Tibial nerve (tissue), 4 donors: ENCODE measurements around the gene RWDD2A. TPM values are rescaled to one million over a fixed set of nuclear protein-coding genes. Genes with fewer than 3 reads are reported as not detected.

Source experiments
- DNase-seq, 2 donors: peaks; one replicate each; pipeline ENCODE4 v3.0.0-alpha.2; 2019; ENCODE audit warnings: low spot score in 2 of 2
- H3K27ac ChIP-seq, 4 donors: fragments of 200-600 bp; sonication (generic) in 3 of 4; one replicate each; pipeline ENCODE4 v1.5.1; 2017 to 2019; ENCODE audit warnings: mild to moderate bottlenecking in 1 of 4
- H3K27me3 ChIP-seq, 2 donors: fragments of 200-600 bp; sonication (generic) in 1 of 2; one replicate each; pipeline versions ENCODE4 v1.5.1 to v1.6.0; 2017 to 2019
- H3K36me3 ChIP-seq, 3 donors: fragments of 200-600 bp; sonication (generic); one replicate each; pipeline ENCODE4 v1.5.1; 2018 to 2019
- H3K4me1 ChIP-seq, 4 donors: fragments of 200-600 bp; sonication (generic) in 3 of 4; one replicate each; pipeline ENCODE4 v1.5.1; 2017 to 2019
- H3K4me3 ChIP-seq, 4 donors: fragments of 200-600 bp; sonication (generic) in 3 of 4; one replicate each; pipeline ENCODE4 v1.5.1; 2017 to 2019; ENCODE audit warnings: mild to moderate bottlenecking in 1 of 4, moderate library complexity in 1 of 4
- H3K9me3 ChIP-seq, 4 donors: fragments of 200-600 bp; sonication (generic) in 3 of 4; one replicate each; pipeline ENCODE4 v1.5.1; 2017 to 2019
- EP300 ChIP-seq, 2 donors: sonication (generic); formaldehyde crosslinking; IDR thresholded peaks; one replicate each; pipeline ENCODE4 v1.6.1; 2017; ENCODE audit warnings: antibody characterized with exemption in 2 of 2, mild to moderate bottlenecking in 1 of 2
- POLR2A ChIP-seq, 2 donors: fragments of 450-650 bp; IDR thresholded peaks; one replicate each; pipeline ENCODE4 v1.6.1; 2017; ENCODE audit warnings: antibody characterized with exemption in 2 of 2, mild to moderate bottlenecking in 2 of 2, moderate library complexity in 2 of 2
- WGBS, 2 donors: methylation state at CpG; one replicate each; pipeline ENCODE4 v1.1.5; 2018; 5-methylcytosine and 5-hydroxymethylcytosine counted together
- total RNA-seq, 4 donors: library from RNA; depleted of rRNA; stranded (reverse); fragments of >200 nt; gene quantifications; one replicate each; pipeline ENCODE4 v1.1.0, GENCODE V29; 2016
- TF ChIP-seq, protein P1 (sequence below), 5 experiments: fragments of 200-600 bp in 3 of 5; fragments of 450-650 bp in 2 of 5; sonication (generic) in 3 of 5; IDR thresholded peaks; one replicate each; pipeline ENCODE4 v1.5.1; 2016 to 2019; ENCODE audit warnings: antibody characterized with exemption in 5 of 5, mild to moderate bottlenecking in 3 of 5, moderate library complexity in 2 of 5

RWDD2A gene
- total RNA-seq, 4 donors from 2014 or later, result 2.2 to 4.2 (median 3.0) TPM

DNA sequence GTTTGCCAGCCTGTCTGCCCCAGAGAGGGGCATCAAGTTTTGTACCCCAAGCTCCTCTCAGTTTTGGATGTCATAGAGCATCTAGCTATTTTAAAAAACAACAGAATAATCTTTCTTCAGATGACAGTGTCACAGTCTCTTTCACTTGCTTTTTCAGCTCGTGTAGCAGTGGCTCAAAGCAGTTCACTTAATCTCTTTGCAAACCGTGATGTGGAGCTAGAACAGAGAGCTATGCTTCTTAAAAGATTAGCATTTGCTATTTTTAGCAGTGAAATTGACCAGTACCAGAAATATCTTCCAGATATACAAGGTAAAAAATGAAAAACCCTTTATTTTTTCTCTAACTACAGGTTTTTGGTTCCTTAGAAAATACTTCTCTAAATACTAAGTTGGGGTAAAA is 37.4 kb upstream of the RWDD2A start:
- Histone ChIP-seq H3K4me3 (no peak overlapping the region), H3K27me3 (no peaks in the 10 kb centered on the region), H3K9me3 (no peaks in the 10 kb centered on the region), H3K4me1 (no peaks in the 10 kb centered on the region), H3K36me3 (peaks cover 0 to 96% (median 10%) of the 10 kb centered on the region in 3 donors), H3K27ac (no peak overlapping the region)
- no peak for TF ChIP-seq POLR2A (IDR thresholded peaks at IDR 0.05)
- no peak for TF ChIP-seq EP300 (IDR thresholded peaks at IDR 0.05)
- TF ChIP-seq, protein P1, sequence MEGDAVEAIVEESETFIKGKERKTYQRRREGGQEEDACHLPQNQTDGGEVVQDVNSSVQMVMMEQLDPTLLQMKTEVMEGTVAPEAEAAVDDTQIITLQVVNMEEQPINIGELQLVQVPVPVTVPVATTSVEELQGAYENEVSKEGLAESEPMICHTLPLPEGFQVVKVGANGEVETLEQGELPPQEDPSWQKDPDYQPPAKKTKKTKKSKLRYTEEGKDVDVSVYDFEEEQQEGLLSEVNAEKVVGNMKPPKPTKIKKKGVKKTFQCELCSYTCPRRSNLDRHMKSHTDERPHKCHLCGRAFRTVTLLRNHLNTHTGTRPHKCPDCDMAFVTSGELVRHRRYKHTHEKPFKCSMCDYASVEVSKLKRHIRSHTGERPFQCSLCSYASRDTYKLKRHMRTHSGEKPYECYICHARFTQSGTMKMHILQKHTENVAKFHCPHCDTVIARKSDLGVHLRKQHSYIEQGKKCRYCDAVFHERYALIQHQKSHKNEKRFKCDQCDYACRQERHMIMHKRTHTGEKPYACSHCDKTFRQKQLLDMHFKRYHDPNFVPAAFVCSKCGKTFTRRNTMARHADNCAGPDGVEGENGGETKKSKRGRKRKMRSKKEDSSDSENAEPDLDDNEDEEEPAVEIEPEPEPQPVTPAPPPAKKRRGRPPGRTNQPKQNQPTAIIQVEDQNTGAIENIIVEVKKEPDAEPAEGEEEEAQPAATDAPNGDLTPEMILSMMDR (IDR thresholded peaks at IDR 0.05), result no peak
- 52 to 84% methylated on average over 2 of the region's 2 CpGs for WGBS, 2 donors
- DNase-seq, result no peak

DNA sequence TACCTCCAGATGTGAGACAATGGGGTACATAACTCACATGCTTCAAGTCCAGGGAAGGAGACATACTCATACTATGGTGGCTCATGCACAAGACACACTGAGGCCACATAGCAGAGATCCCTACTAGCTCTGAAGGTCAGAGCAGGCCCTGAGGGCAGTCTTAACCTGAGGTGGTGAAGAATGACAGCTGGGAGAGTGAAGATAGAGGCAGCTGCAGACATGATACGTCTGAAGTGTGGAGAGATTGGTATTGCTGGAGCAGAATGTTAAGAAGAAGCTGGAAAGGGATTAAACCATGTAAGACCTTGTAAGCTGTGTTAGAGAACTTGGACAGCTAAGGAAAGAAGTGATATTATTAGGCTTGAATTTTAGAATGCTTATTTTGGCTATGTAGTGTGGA is 33.0 kb upstream of the RWDD2A start:
- Histone ChIP-seq H3K4me1 (no peaks in the 10 kb centered on the region), H3K27ac (no peak overlapping the region), H3K9me3 (no peaks in the 10 kb centered on the region), H3K27me3 (no peaks in the 10 kb centered on the region), H3K4me3 (no peak overlapping the region), H3K36me3 (peaks cover 2 to 91% (median 10%) of the 10 kb centered on the region in 3 donors)
- 80 to 83% methylated on average over 1 of the region's 1 CpG for WGBS, 2 donors
- TF ChIP-seq, protein P1 (IDR thresholded peaks at IDR 0.05), result no peak
- TF ChIP-seq EP300 (IDR thresholded peaks at IDR 0.05) (no peak), POLR2A (IDR thresholded peaks at IDR 0.05) (no peak)
- no peak for DNase-seq

DNA sequence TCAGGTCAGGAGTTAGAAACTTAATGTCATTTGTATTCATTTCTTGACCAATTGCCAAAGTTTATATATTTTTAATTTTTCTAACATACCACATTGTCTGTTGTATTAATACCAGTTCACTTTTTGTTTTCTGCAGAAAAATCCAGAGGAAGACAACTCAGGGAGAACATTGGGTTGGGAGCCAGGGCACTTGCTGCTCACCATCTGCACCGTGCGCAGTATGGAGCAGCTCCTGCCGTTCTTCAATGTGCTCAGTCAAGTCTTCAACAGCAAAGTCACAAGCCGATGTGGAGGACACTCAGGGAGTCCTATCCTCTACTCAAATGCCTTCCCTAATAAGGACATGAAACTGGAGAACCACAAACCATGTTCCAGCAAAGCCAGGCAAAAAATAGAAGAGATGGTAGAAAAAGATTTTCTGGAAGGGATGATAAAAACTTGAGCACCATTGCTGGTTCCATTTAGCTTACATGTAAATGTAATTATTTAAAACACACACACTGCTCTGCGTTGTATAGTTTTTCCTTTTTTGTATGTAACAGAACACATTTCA is 25.4 kb upstream of the RWDD2A start:
- Histone ChIP-seq H3K4me1 (no peaks in the 10 kb centered on the region), H3K36me3 (peaks cover 4 to 100% (median 20%) of the 10 kb centered on the region in 3 donors), H3K27me3 (no peaks in the 10 kb centered on the region), H3K4me3 (no peak overlapping the region), H3K27ac (no peak overlapping the region), H3K9me3 (no peaks in the 10 kb centered on the region)
- 93 to 95% methylated on average over 5 of the region's 5 CpGs for WGBS, 2 donors
- DNase-seq, result no peak
- TF ChIP-seq, protein P1 (IDR thresholded peaks at IDR 0.05), result no peak
- no peak for TF ChIP-seq EP300 (IDR thresholded peaks at IDR 0.05)
- no peak for TF ChIP-seq POLR2A (IDR thresholded peaks at IDR 0.05)

DNA sequence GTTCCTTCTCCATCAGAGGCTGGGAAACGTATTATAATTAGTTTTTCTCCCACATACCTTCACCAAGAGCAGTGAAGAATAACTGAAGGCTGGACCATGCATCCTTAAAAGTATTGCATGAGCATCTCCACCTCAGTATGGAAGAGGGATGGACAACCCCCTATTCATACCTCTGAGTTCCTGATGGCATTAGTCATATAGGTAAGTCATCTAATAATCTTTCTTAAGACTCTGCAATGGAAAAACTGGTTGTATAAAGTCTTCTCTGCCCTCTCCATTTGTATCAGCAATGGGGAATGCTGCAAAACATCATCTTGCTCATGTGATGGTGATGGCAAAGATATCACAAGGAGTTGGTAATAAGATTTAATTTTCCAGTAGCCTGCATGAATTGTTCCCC is 24.6 kb upstream of the RWDD2A start:
- H3K9me3 ChIP-seq, result no peaks in the 10 kb centered on the region
- no peak overlapping the region for H3K27ac ChIP-seq
- no peak for TF ChIP-seq EP300 (IDR thresholded peaks at IDR 0.05)
- TF ChIP-seq, protein P1 (IDR thresholded peaks at IDR 0.05), result no peak
- no peak for TF ChIP-seq POLR2A (IDR thresholded peaks at IDR 0.05)
- DNase-seq, result no peak
- H3K4me1 ChIP-seq, result no peaks in the 10 kb centered on the region
- no peak overlapping the region for H3K4me3 ChIP-seq
- peaks cover 2 to 100% (median 20%) of the 10 kb centered on the region in 3 donors for H3K36me3 ChIP-seq
- WGBS, 2 donors, result 85 to 100% methylated on average over 1 of the region's 1 CpG
- H3K27me3 ChIP-seq, result no peaks in the 10 kb centered on the region

DNA sequence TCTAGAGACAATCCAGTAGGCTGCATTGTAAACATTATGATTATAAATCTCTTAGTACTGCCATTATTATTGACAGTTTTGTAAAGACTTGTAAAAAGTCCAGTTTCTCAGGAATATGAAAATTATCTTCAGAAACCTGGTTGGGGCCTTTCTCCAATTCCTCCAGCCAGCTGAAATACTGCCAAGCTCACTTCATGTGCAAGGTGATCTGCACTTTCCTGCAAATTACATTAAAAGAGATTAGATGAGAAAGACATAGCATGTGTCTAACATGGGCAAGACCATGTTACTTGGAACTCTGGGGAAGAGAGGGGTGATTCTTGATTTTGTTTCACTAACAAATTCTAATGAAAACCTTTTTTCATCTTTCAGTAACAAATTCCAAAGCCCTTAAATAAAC is 24.1 kb upstream of the RWDD2A start:
- peaks cover 2 to 100% (median 25%) of the 10 kb centered on the region in 3 donors for H3K36me3 ChIP-seq
- no peak overlapping the region for H3K27ac ChIP-seq
- no peaks in the 10 kb centered on the region for H3K27me3 ChIP-seq
- H3K9me3 ChIP-seq, result no peaks in the 10 kb centered on the region
- no peak overlapping the region for H3K4me3 ChIP-seq
- TF ChIP-seq, protein P1 (IDR thresholded peaks at IDR 0.05), result no peak
- TF ChIP-seq EP300 (IDR thresholded peaks at IDR 0.05) (no peak), POLR2A (IDR thresholded peaks at IDR 0.05) (no peak)
- H3K4me1 ChIP-seq, result no peaks in the 10 kb centered on the region
- no peak for DNase-seq
